Choroid plexus epithelial cell (primary cell): ENCODE measurements around the gene HIBCH.
"Not testable (repeated sequence)": the region's sequence is repeated elsewhere in the genome, so short reads cannot be mapped to it uniquely, and the experiment has no call there.

Source experiments
- DNase-seq: peaks from one replicate; pipeline ENCODE4 v3.0.0-alpha.2; 2010; ENCODE audit warnings: low read depth
- H3K4me3 ChIP-seq: 2 replicates; pipeline ENCODE4 v1.5.1; 2011; ENCODE audit warnings: low read depth, mild to moderate bottlenecking, control low read depth, low read length, moderate library complexity
- CTCF ChIP-seq: conservative IDR thresholded peaks from 2 replicates; pipeline ENCODE4 v1.5.1; 2011; ENCODE audit warnings: low read depth, mild to moderate bottlenecking, control low read depth, inconsistent platforms, low read length, moderate library complexity

HIBCH gene

GRCh38 chr2:190280565-190281350 lies 38.9 kb downstream of the HIBCH start:
- TF ChIP-seq CTCF = no peak
- DNase-seq = no peak
- H3K4me3 ChIP-seq = no peak overlapping the region

GRCh38 chr2:190279256-190280134 lies 40.1 kb downstream of the HIBCH start:
- H3K4me3 ChIP-seq, DNase-seq: not testable (repeated sequence)

GRCh38 chr2:190277234-190278112 lies 42.2 kb downstream of the HIBCH start:
- DNase-seq = peak; percentile 75
- TF ChIP-seq CTCF = peak; percentile 72
- H3K4me3 ChIP-seq = no peak overlapping the region

DNA sequence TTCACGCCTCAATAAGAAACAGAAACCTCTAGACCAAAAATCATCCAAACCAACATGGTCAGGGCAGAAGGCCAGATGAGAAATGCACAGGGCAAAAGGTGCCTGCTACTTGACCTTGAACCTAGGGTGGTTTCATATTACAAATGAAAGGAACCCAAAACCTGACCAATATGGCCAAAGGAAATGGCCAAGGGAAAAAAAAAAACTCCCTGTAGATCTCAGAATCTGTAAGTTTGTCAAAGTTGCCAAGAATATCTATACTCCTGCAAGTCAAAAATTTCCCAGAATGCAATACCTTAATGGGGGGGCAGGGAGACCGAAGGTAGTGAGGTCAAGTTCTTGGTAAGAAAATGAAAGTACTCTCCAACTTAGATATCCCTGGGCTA lies 47.2 kb downstream of the HIBCH start:
- H3K4me3 ChIP-seq = no peak overlapping the region
- no peak for TF ChIP-seq CTCF
- no peak for DNase-seq

DNA sequence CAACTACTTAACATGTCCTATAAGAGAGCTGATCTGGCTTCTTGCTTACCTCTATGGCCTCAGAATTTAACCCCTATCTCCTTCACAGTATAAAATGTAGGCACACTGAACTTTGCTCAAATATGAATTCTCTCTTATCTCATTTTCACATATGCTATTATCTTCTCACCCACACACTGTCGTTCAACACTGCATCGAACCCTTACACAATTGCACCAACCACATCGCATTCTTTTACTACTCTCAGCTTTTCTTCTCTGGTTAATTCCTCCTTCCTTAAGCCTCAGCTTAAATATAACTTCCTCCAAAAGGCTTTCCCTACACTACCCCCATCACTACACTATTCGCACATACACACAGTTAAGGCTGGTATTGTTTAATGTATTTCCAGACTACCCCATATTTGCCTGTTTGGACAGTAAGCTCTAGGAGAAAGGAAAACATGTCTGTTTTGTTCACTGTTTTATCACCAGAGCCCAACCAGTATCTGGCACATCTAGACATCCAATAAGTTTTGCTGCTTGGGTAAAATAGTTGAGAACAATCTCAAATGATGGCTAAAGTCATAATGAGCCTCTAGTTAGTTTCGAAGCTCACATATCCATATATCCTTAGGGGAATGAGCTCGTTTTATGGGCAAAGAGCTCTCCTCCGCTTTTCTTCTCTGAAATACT lies 47.7 kb downstream of the HIBCH start:
- H3K4me3 ChIP-seq = no peak overlapping the region
- TF ChIP-seq CTCF = no peak
- no peak for DNase-seq

DNA sequence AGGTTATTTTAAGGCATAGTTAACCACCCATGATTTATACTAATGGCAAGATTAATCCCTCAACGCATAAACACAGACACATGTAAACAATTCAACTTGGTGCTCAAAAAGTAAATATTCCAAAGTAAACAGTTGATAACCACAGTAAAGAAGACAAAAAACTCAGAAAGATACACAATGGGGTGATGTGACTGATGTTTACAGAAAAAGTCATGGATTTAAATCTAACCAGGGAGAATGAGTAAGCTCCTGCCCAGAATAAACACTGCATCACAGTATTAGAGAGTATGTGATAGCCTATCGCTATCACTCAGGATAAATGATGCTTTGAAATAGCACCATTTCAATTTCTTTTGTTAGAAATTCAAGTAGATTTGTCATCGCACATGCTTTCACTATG lies 49.3 kb downstream of the HIBCH start:
- no peak for TF ChIP-seq CTCF
- DNase-seq = no peak
- no peak overlapping the region for H3K4me3 ChIP-seq

- H3K4me3 ChIP-seq, DNase-seq: not testable (repeated sequence)
Observed at GRCh38 chr2:190269699-190270098, 49.9 kb downstream of the HIBCH start.
